OCI-LY7 (cell line): Measurements from ENCODE around the gene CDH23.

Source experiments
- CTCF ChIP-seq: fragments of 200-600 bp; sonication (generic); conservative IDR thresholded peaks from 2 replicates; pipeline ENCODE4 v1.5.1; 2014; ENCODE audit warnings: mild to moderate bottlenecking, antibody characterized with exemption, low read length, moderate library complexity, mixed read lengths
- EZH2phosphoT487 ChIP-seq: fragments of 200-600 bp; sonication (generic); IDR thresholded peaks from 2 replicates; pipeline ENCODE4 v1.6.1; 2018; ENCODE audit warnings: low read depth, borderline replicate concordance, mild to moderate bottlenecking, mixed run types, antibody characterized with exemption, low read length, moderate library complexity, mixed read lengths

GRCh38 chr10:71802715-71803488 is 406.2 kb downstream of the CDH23 start:
- no peak for TF ChIP-seq CTCF
- TF ChIP-seq EZH2phosphoT487 = no peak
